GM21723 (cell line): ENCODE results near the gene IL6R.

Source experiments
- ATAC-seq: cut with Tn5 transposase; IDR thresholded peaks from one replicate; pipeline ENCODE4 v1.9.1; 2021; ENCODE audit warnings: mild to moderate bottlenecking, moderate library complexity; ENCODE audit not compliant: unreplicated experiment

Gene IL6R

GRCh38 chr1:154503898-154504297 lies 98.8 kb downstream of the IL6R start:
- ATAC-seq = no peak

DNA sequence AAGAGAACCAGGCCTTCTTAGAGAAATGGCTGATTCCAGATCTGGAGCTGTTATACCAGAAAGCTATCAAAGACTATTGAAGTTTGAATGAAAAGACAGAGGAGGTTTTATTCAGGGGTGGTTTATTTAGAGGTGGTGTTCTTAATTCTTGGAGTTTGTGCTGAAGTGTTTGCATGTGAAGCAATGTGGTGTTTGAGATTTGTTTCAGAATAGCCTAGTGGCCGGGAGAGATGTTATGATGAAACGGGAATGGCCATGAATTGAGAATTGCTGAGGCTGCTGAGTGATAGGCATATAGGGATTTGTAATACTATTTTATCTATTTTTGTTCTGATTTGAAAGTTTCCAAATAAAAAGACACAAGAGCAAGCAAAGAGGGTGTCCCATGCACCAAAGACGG lies 107.6 kb downstream of the IL6R start:
- ATAC-seq = no peak

- no peak for ATAC-seq
Observed at GRCh38 chr1:154514066-154514553, 109.0 kb downstream of the IL6R start.

DNA sequence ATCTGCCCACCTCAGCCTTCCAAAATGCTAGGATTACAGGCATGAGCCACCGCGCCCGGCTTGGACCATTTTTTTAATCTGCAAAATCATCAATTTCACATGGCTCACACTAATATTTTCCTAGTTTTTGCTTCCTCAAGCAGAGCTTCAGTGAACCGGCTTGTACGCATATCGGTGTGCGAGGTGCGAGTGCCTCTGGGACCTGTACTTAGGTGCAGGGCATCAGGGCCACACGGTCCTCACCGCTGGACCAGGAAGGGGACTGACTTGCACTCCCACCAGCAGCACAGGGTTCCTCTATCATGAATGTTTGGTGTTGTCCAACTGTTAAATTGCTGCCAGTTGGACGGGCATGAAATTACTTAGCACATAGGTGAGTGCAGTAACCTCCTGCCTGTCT lies 112.5 kb downstream of the IL6R start:
- ATAC-seq = no peak
